PFSK-1 (cell line): ENCODE results near the gene TNC.

ENCODE experiments used
- FOXP2 ChIP-seq: optimal IDR thresholded peaks from 2 replicates; pipeline ENCODE3; 2011; ENCODE audit warnings: borderline replicate concordance, control low read depth, inconsistent platforms; ENCODE audit not compliant: insufficient read depth; ENCODE audit errors: extremely low read length, extremely low read depth
- POLR2AphosphoS5 ChIP-seq: IDR thresholded peaks from 2 replicates; pipeline ENCODE4 v1.6.1; 2012; ENCODE audit warnings: low read depth, mild to moderate bottlenecking, control low read depth, low read length, moderate library complexity
- SIN3A ChIP-seq: IDR thresholded peaks from 2 replicates; pipeline ENCODE4 v1.6.1; 2012; ENCODE audit warnings: mild to moderate bottlenecking, low read length, moderate library complexity, borderline replicate concordance; ENCODE audit not compliant: insufficient read depth
- TAF1 ChIP-seq: IDR thresholded peaks from 2 replicates; pipeline ENCODE4 v1.6.1; 2012; ENCODE audit warnings: low read length, control low read depth, borderline replicate concordance; ENCODE audit not compliant: insufficient read depth
- TF ChIP-seq, protein P1 (sequence below), 2 experiments: IDR thresholded peaks; 2 replicates each; pipeline versions ENCODE4 v1.6.1 to v1.8.0; 2011 to 2012; ENCODE audit warnings: low read depth in 2 of 2, low read length in 2 of 2, control low read depth in 1 of 2, inconsistent platforms in 1 of 2, mild to moderate bottlenecking in 1 of 2, moderate library complexity in 1 of 2; ENCODE audit not compliant: insufficient read depth in 1 of 2

Gene TNC

DNA sequence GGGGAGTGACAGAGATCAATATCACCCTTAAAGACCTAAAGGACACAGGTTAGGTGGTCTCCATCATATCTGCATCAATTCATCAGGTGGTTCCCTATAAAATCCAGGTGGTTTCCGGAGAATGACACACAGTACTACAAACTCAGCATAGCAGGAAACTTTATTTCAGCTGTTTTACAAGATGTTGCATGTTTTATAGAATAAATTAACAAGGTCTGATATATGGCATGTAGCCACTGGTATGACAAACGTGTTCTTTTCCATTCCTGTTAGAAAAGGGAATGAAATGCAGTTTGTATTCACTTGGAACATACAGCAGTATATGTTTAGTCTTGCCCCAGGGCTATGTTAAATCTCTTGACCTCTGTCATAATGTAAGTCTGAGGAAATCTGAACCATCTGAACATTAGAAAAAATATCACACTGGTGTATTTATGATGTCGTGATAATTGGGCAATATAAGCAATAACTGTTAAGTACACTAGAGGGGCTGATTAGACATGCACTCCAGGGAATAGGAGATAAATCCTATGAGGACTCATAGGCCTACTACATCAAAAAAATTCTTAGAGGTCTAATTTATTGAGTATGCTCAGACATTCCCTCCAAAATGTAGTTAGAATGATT is 145.3 kb downstream of the TNC start:
- no peak for TF ChIP-seq TAF1
- TF ChIP-seq SIN3A, result no peak
- no peak for TF ChIP-seq POLR2AphosphoS5
- TF ChIP-seq, protein P1, sequence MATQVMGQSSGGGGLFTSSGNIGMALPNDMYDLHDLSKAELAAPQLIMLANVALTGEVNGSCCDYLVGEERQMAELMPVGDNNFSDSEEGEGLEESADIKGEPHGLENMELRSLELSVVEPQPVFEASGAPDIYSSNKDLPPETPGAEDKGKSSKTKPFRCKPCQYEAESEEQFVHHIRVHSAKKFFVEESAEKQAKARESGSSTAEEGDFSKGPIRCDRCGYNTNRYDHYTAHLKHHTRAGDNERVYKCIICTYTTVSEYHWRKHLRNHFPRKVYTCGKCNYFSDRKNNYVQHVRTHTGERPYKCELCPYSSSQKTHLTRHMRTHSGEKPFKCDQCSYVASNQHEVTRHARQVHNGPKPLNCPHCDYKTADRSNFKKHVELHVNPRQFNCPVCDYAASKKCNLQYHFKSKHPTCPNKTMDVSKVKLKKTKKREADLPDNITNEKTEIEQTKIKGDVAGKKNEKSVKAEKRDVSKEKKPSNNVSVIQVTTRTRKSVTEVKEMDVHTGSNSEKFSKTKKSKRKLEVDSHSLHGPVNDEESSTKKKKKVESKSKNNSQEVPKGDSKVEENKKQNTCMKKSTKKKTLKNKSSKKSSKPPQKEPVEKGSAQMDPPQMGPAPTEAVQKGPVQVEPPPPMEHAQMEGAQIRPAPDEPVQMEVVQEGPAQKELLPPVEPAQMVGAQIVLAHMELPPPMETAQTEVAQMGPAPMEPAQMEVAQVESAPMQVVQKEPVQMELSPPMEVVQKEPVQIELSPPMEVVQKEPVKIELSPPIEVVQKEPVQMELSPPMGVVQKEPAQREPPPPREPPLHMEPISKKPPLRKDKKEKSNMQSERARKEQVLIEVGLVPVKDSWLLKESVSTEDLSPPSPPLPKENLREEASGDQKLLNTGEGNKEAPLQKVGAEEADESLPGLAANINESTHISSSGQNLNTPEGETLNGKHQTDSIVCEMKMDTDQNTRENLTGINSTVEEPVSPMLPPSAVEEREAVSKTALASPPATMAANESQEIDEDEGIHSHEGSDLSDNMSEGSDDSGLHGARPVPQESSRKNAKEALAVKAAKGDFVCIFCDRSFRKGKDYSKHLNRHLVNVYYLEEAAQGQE (IDR thresholded peaks at IDR 0.05; ENCODE audit: insufficient read depth in 1 of 2, low read depth in 2 of 2, low read length in 2 of 2), result no peak
- TF ChIP-seq FOXP2, result no peak
